ENCODE data around the gene NAXE.

DNA sequence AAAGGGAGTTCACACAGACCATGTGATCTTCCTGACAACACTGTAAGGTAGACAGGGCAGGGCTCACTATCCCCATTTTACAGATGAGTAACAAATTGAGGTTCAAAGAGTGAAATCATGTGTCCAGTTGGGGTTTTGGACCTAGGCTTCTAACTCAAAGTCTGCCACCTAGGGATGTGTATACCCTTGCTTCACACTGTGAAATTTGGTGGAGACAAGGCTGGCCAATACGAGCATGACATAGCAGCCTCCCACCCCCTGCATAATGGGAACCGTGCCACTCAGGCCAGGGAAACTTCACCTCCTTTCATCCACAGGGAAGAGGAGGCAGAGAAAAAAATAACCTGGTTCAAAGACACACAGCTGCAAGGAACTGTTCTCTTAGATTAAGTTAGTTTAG, 26.1 kb upstream of the NAXE start:
- TF ChIP-seq POLR2AphosphoS5 (IDR thresholded peaks at IDR 0.05; ENCODE audit: low read depth, low read length) (no peak), POLR2A (IDR thresholded peaks at IDR 0.05; ENCODE audit: low read depth, low read length) (no peak), TAF1 (IDR thresholded peaks at IDR 0.05; ENCODE audit: low read depth, low read length) (no peak), SPI1 (IDR thresholded peaks at IDR 0.05; ENCODE audit: low read depth, low read length) (no peak), PAX5 (IDR thresholded peaks at IDR 0.05; ENCODE audit: insufficient read depth, low read length, severe bottlenecking) (no peak), POU2F2 (IDR thresholded peaks at IDR 0.05; ENCODE audit: low read depth, low read length) (no peak)

All from GM12891 (cell line).